ENCODE data around the gene ABCC1. TPM values are rescaled to one million over a fixed set of nuclear protein-coding genes. Genes with fewer than 3 reads are reported as not detected.

The ABCC1 gene
- total RNA-seq, 1 experiment from 2014 or later, result 46.3 TPM

- TF ChIP-seq CTCF (IDR thresholded peaks at IDR 0.05; ENCODE audit: unreplicated experiment), result no peak
- no peak overlapping the region for H3K4me3 Mint-ChIP-seq (ENCODE audit: low read depth, unreplicated experiment)
- intact Hi-C loops (cut with micrococcal nuclease; ENCODE audit: unreplicated experiment), result no loop called here
- no peak overlapping the region for H3K27ac Mint-ChIP-seq (ENCODE audit: unreplicated experiment)
- CTCF ChIA-PET, result no interaction called here
- BruUV-seq (replicated peaks), result no TSS peak
- no peak for DNase-seq
- no peaks in the 10 kb centered on the region for H3K27me3 Mint-ChIP-seq (ENCODE audit: unreplicated experiment)
- H3K4me1 Mint-ChIP-seq (ENCODE audit: low read depth, unreplicated experiment), result no peaks in the 10 kb centered on the region
- H3K36me3 Mint-ChIP-seq (ENCODE audit: insufficient read depth, unreplicated experiment), result peaks cover 22% of the 10 kb centered on the region
- H3K9me3 Mint-ChIP-seq (ENCODE audit: low read depth, unreplicated experiment), result no peaks in the 10 kb centered on the region
Observed at GRCh38 chr16:16037521-16037920, 88.1 kb downstream of the ABCC1 start.

GRCh38 chr16:16037970-16038369 lies 88.6 kb downstream of the ABCC1 start:
- intact Hi-C loops (cut with micrococcal nuclease; ENCODE audit: unreplicated experiment), result no loop called here
- no peak for TF ChIP-seq CTCF (IDR thresholded peaks at IDR 0.05; ENCODE audit: unreplicated experiment)
- CTCF ChIA-PET, result no interaction called here
- Mint-ChIP-seq H3K9me3 (ENCODE audit: low read depth, unreplicated experiment) (no peaks in the 10 kb centered on the region), H3K27ac (ENCODE audit: unreplicated experiment) (no peak overlapping the region), H3K27me3 (ENCODE audit: unreplicated experiment) (no peaks in the 10 kb centered on the region), H3K36me3 (ENCODE audit: insufficient read depth, unreplicated experiment) (peaks cover 22% of the 10 kb centered on the region), H3K4me1 (ENCODE audit: low read depth, unreplicated experiment) (no peaks in the 10 kb centered on the region), H3K4me3 (ENCODE audit: low read depth, unreplicated experiment) (no peak overlapping the region)
- no TSS peak for BruUV-seq (replicated peaks)
- DNase-seq, result no peak

GRCh38 chr16:16038950-16039349 lies 89.5 kb downstream of the ABCC1 start:
- intact Hi-C loops (cut with micrococcal nuclease; ENCODE audit: unreplicated experiment), result no loop called here
- Mint-ChIP-seq H3K4me3 (ENCODE audit: low read depth, unreplicated experiment) (no peak overlapping the region), H3K27ac (ENCODE audit: unreplicated experiment) (no peak overlapping the region), H3K36me3 (ENCODE audit: insufficient read depth, unreplicated experiment) (peaks cover 18% of the 10 kb centered on the region), H3K27me3 (ENCODE audit: unreplicated experiment) (no peaks in the 10 kb centered on the region), H3K4me1 (ENCODE audit: low read depth, unreplicated experiment) (no peaks in the 10 kb centered on the region), H3K9me3 (ENCODE audit: low read depth, unreplicated experiment) (no peaks in the 10 kb centered on the region)
- no TSS peak for BruUV-seq (replicated peaks)
- TF ChIP-seq CTCF (IDR thresholded peaks at IDR 0.05; ENCODE audit: unreplicated experiment), result no peak
- CTCF ChIA-PET, result interaction anchor here (0.6 kb wide), 1 partner anchor 36 kb away, joined by 3 read pairs; no protein-coding TSS in a partner anchor
- no peak for DNase-seq

GRCh38 chr16:16041196-16041892 lies 91.9 kb downstream of the ABCC1 start:
- no peak for DNase-seq
- CTCF ChIA-PET, result interaction anchor here (0.7 to 1.5 kb wide), 3 partner anchors 9 to 17 kb away, joined by 4 to 6 read pairs (median 4); no protein-coding TSS in a partner anchor
- H3K36me3 Mint-ChIP-seq (ENCODE audit: insufficient read depth, unreplicated experiment), result peaks cover 24% of the 10 kb centered on the region
- intact Hi-C loops (cut with micrococcal nuclease; ENCODE audit: unreplicated experiment), result no loop called here
- H3K4me1 Mint-ChIP-seq (ENCODE audit: low read depth, unreplicated experiment), result peaks cover 9% of the 10 kb centered on the region
- no peak overlapping the region for H3K27ac Mint-ChIP-seq (ENCODE audit: unreplicated experiment)
- TF ChIP-seq CTCF (IDR thresholded peaks at IDR 0.05; ENCODE audit: unreplicated experiment), result no peak
- BruUV-seq (replicated peaks), result no TSS peak
- no peaks in the 10 kb centered on the region for H3K9me3 Mint-ChIP-seq (ENCODE audit: low read depth, unreplicated experiment)
- H3K4me3 Mint-ChIP-seq (ENCODE audit: low read depth, unreplicated experiment), result no peak overlapping the region
- no peaks in the 10 kb centered on the region for H3K27me3 Mint-ChIP-seq (ENCODE audit: unreplicated experiment)

Measured in Calu3 (cell line).